NB4 (cell line): ENCODE results near the gene B4GALT1.
A peak's percentile ranks its signal among the peaks of the same experiment; 100 is the strongest.

ENCODE experiments used
- DNase-seq: peaks from one replicate; pipeline ENCODE4 v3.0.0; 2010; ENCODE audit warnings: low read depth
- H3K4me3 ChIP-seq: one replicate; pipeline ENCODE4 v1.5.1; 2011; ENCODE audit warnings: mild to moderate bottlenecking, low read depth, low read length, moderate library complexity
- MYC ChIP-seq: IDR thresholded peaks from 2 replicates; pipeline ENCODE4 v1.6.1; 2011; ENCODE audit warnings: low read depth, low read length
- POLR2A ChIP-seq: IDR thresholded peaks from 2 replicates; pipeline ENCODE4 v1.6.1; 2011; ENCODE audit warnings: mild to moderate bottlenecking; ENCODE audit not compliant: insufficient read length; ENCODE audit errors: extremely low read depth
- TF ChIP-seq, protein P1 (sequence below): IDR thresholded peaks from one replicate; pipeline ENCODE4 v1.5.1; 2012; ENCODE audit warnings: low read depth, low read length
- TF ChIP-seq, protein P2 (sequence below): IDR thresholded peaks from 2 replicates; pipeline ENCODE4 v1.6.1; 2011; ENCODE audit warnings: low read depth, low read length

Gene B4GALT1

DNA sequence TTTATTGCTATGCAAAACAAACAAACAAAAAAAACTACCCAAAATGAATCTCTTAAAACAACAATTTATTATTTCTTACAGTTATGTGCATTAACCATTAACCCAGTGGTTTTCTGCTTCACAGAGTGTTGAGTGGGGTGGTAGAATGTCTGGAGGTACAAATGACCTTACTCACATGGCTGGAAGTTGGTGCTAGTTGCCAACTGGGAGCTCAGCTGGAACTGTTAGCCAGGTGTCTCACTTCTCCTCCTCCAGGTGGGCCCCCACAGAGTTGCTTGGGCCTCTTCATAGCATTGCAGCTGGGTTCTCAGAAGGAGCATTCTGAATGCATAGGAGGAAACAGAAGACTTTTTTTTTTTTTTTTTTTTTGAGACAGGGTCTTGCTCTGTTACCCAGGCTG, 10.5 kb upstream of the B4GALT1 start:
- no peak for DNase-seq
- H3K4me3 ChIP-seq: no peak overlapping the region
- TF ChIP-seq, protein P1, sequence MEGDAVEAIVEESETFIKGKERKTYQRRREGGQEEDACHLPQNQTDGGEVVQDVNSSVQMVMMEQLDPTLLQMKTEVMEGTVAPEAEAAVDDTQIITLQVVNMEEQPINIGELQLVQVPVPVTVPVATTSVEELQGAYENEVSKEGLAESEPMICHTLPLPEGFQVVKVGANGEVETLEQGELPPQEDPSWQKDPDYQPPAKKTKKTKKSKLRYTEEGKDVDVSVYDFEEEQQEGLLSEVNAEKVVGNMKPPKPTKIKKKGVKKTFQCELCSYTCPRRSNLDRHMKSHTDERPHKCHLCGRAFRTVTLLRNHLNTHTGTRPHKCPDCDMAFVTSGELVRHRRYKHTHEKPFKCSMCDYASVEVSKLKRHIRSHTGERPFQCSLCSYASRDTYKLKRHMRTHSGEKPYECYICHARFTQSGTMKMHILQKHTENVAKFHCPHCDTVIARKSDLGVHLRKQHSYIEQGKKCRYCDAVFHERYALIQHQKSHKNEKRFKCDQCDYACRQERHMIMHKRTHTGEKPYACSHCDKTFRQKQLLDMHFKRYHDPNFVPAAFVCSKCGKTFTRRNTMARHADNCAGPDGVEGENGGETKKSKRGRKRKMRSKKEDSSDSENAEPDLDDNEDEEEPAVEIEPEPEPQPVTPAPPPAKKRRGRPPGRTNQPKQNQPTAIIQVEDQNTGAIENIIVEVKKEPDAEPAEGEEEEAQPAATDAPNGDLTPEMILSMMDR: no peak
- TF ChIP-seq MYC (no peak), POLR2A (no peak)
- TF ChIP-seq, protein P2, sequence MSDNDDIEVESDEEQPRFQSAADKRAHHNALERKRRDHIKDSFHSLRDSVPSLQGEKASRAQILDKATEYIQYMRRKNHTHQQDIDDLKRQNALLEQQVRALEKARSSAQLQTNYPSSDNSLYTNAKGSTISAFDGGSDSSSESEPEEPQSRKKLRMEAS: no peak

GRCh38 chr9:33177086-33177485, 9.9 kb upstream of the B4GALT1 start:
- no peak for TF ChIP-seq MYC
- TF ChIP-seq, protein P2: no peak
- TF ChIP-seq, protein P1: no peak
- no peak for TF ChIP-seq POLR2A
- DNase-seq: no peak
- no peak overlapping the region for H3K4me3 ChIP-seq

- H3K4me3 ChIP-seq: no peak overlapping the region
- DNase-seq: no peak
- TF ChIP-seq POLR2A (no peak), MYC (no peak)
- TF ChIP-seq, protein P2: no peak
- TF ChIP-seq, protein P1: no peak
These were observed 8.7 kb upstream of the B4GALT1 start for GRCh38 chr9:33175649-33176325.

DNA sequence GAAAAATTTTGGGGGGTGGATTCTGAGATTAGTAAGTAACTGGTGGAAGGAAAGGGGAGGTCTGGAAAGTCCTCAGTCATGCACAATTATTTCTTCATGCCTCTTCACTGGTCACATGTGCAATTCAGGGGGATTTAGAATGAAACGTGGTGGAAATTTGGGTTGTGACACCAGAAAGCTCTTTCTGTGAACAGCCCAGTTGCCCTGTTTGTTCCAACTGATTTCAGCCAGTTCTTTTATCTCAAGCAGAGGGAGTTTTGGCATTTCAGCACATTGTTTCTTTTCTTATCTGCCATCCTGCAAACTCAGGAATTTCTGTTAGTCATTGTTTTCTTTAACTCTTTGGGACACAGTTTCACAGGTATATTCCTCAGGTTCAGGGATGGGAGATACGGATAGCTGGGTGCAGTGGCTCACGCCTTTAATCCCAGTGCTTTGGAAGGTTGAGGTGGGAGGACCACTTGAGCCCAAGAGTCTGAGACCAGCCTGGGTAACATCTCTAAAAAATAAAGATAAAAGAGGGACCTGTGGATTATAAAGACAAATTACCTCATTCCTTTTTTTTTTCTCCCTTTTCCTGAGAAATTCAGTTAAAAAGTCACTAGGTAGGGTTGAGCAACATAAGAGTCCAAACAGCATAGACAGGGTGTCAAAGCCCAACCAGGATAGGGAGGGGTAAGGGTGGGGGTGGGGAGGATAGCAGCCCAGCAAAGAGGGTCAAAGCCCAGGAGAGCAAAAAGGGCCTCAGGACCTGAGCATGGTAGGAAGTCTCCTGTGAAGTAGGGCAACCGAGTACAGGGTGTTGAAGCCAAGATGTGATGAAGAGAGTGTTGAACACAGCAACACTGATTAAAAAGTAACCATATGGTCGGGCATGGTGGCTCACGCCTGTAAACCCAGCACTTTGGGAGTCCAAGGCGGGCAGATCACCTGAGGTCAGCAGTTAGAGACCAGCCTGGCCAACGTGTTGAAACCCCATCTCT, 5.4 kb upstream of the B4GALT1 start:
- TF ChIP-seq, protein P1: no peak
- no peak for TF ChIP-seq MYC
- no peak for TF ChIP-seq POLR2A
- TF ChIP-seq, protein P2: no peak
- no peak for DNase-seq
- H3K4me3 ChIP-seq: no peak overlapping the region

GRCh38 chr9:33170464-33171415, 3.6 kb upstream of the B4GALT1 start:
- H3K4me3 ChIP-seq: no peak overlapping the region
- peak; percentile 81 for DNase-seq
- TF ChIP-seq, protein P2: peak; percentile 94
- TF ChIP-seq, protein P1: peak; percentile 43
- no peak for TF ChIP-seq POLR2A
- peak; percentile 97 for TF ChIP-seq MYC
